T-cell (primary cell): Measurements from ENCODE around the gene NPEPL1. TPM values are rescaled to one million over a fixed set of nuclear protein-coding genes. Genes with fewer than 3 reads are reported as not detected.

Experiments used
- ATAC-seq, 4 experiments: fragments of 200-7000 bp in 3 of 4; fragments of 150-1000 bp in 1 of 4; cut with Tn5 transposase; replicated peaks in 1 of 4; 1 replicate in 3 of 4; 2 replicates in 1 of 4; pipeline ENCODE4 v1.10.0; 2021; ENCODE audit warnings: moderate library complexity in 3 of 4, mild to moderate bottlenecking in 2 of 4, moderate number of reproducible peaks in 1 of 4
- CTCF ChIA-PET, 2 donors: fragments of 300-600 bp; sonication (Branson Sonifier 250); formaldehyde crosslinking; loops; one replicate each; lab custom pipeline; 2022; ENCODE audit warnings: antibody characterized with exemption in 2 of 2; lab: Charles Lee
- POLR2A ChIA-PET, 2 donors: fragments of 300-600 bp; sonication (Branson Sonifier 250); formaldehyde crosslinking; loops; one replicate each; lab custom pipeline; 2022; ENCODE audit warnings: antibody characterized with exemption in 2 of 2; lab: Charles Lee
- DNase-seq, 35 experiments: peaks; one replicate each; pipeline versions ENCODE4 v3.0.0 to v3.0.0-alpha.2; 2013 to 2023
- H3K27ac ChIP-seq: one replicate; pipeline ENCODE4 v1.5.1; 2013; ENCODE audit warnings: low read length
- H3K27me3 ChIP-seq, 2 experiments: replicated peaks in 1 of 2; 1 replicate in 1 of 2; 2 replicates in 1 of 2; pipeline versions ENCODE4 v1.6.1 to v1.7.0; 2013; ENCODE audit warnings: low read length in 1 of 2, mixed read lengths in 1 of 2; ENCODE audit not compliant: control insufficient read depth in 2 of 2, insufficient read depth in 2 of 2; ENCODE audit errors: extremely low read depth in 1 of 2
- H3K36me3 ChIP-seq, 2 donors: 1 replicate in 1 of 2; 2 replicates in 1 of 2; pipeline versions ENCODE4 v1.6.1 to v1.7.0; 2013; ENCODE audit warnings: low read length in 1 of 2; ENCODE audit not compliant: control insufficient read depth in 2 of 2, insufficient read depth in 1 of 2; ENCODE audit errors: extremely low read depth in 1 of 2
- H3K4me1 ChIP-seq, 2 experiments: 1 replicate in 1 of 2; 2 replicates in 1 of 2; pipeline versions ENCODE4 v1.6.1 to v1.7.0; 2013; ENCODE audit warnings: low read length in 2 of 2, mixed read lengths in 1 of 2; ENCODE audit not compliant: insufficient read depth in 2 of 2, control insufficient read depth in 1 of 2; ENCODE audit errors: extremely low read depth in 1 of 2
- H3K4me3 ChIP-seq, 2 donors: 1 replicate in 1 of 2; 2 replicates in 1 of 2; pipeline versions ENCODE4 v1.5.1 to v1.7.0; 2013; ENCODE audit warnings: mild to moderate bottlenecking in 2 of 2, low read length in 1 of 2, moderate library complexity in 1 of 2; ENCODE audit not compliant: control insufficient read depth in 1 of 2; ENCODE audit errors: extremely low read depth in 1 of 2
- H3K9me3 ChIP-seq: 2 replicates; pipeline ENCODE4 v1.7.0; 2013
- H3K27ac Mint-ChIP-seq, 2 donors: one replicate each; pipeline ENCODE4 v1.8.0; 2020 to 2021; ENCODE audit warnings: mild to moderate bottlenecking in 2 of 2, mixed read lengths in 2 of 2
- H3K27me3 Mint-ChIP-seq, 2 donors: one replicate each; pipeline ENCODE4 v1.8.0; 2021 to 2022; ENCODE audit warnings: mixed read lengths in 2 of 2
- H3K36me3 Mint-ChIP-seq: one replicate; pipeline ENCODE4 v1.8.0; 2021; ENCODE audit warnings: mixed read lengths
- H3K4me1 Mint-ChIP-seq, 3 donors: one replicate each; pipeline ENCODE4 v1.8.0; 2020 to 2022; ENCODE audit warnings: mixed read lengths in 3 of 3, mild to moderate bottlenecking in 1 of 3
- H3K4me3 Mint-ChIP-seq, 3 donors: one replicate each; pipeline ENCODE4 v1.8.0; 2020 to 2022; ENCODE audit warnings: mild to moderate bottlenecking in 3 of 3, mixed read lengths in 3 of 3, moderate library complexity in 3 of 3
- H3K9me3 Mint-ChIP-seq, 3 donors: one replicate each; pipeline ENCODE4 v1.8.0; 2020 to 2022; ENCODE audit warnings: mixed read lengths in 3 of 3
- WGBS: methylation state at CpG from one replicate; pipeline ENCODE4 v1.1.5; 2013; ENCODE audit warnings: missing lambda C conversion rate; ENCODE audit not compliant: insufficient coverage; 5-methylcytosine and 5-hydroxymethylcytosine counted together
- total RNA-seq, 35 experiments: library from RNA in 6 of 35; stranded (reverse) in 6 of 35; fragments of 120-200 nt in 1 of 35; gene quantifications; one replicate each; pipeline versions ENCODE4 v1.2.1 to v1.2.4 and lab custom pipeline; 2013 to 2026

NPEPL1 gene
- total RNA-seq, 5 donors from 2014 or later (not counting 1 experiment from before 2014, with no cell fraction given): 49.6 to 79.0 (median 69.3) TPM

DNA sequence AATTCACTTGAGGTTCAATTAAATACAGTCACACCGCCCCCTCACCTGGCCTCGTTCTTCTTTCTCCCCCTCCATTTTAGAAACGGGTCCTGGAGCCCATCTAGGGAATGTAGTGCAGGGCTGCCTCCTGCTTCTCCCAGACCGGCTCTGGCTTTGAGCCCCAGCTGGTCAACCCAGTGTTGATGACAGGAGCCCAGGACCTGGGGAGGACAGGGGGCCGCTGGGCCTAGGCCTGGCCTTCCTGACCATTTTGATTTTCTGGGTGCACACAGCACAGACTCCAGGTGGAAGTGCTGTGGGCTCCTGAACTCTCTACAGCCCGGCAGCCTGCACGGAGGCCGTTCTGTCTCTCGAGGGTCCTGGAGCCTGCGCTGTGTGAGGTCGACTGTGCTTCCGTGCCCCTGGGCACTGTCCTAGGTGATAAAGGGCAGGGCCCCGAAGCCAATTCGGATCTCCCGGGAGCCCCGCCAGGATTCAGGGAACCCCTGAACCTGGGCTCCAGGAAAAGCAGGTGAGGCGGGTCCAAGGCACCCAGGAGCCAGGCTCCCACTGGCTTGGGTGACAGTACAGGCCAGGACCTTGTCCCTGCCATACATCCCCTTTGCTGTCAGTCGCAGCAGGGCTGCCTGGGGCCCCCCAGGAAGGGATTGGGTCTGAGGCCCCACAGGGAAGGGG is 23.3 kb downstream of the NPEPL1 start:
- no peak overlapping the region for H3K4me3 ChIP-seq
- 92% methylated on average over 17 of the region's 18 CpGs for WGBS
- H3K9me3 Mint-ChIP-seq: no peaks in the 10 kb centered on the region
- H3K4me1 Mint-ChIP-seq: no peaks in the 10 kb centered on the region
- H3K4me3 Mint-ChIP-seq: no peak overlapping the region
- H3K27me3 Mint-ChIP-seq: peaks cover 5% of the 10 kb centered on the region in 2 donors
- H3K36me3 Mint-ChIP-seq: no peaks in the 10 kb centered on the region
- H3K4me1 ChIP-seq: no peaks in the 10 kb centered on the region
- H3K9me3 ChIP-seq: no peaks in the 10 kb centered on the region
- CTCF ChIA-PET: no interaction called here
- no peak for ATAC-seq
- H3K27ac ChIP-seq: no peak overlapping the region
- no peak overlapping the region for H3K27ac Mint-ChIP-seq
- POLR2A ChIA-PET: no interaction called here
- DNase-seq: peak in 2 of 35 experiments; percentile 3 to 4
- peaks cover 0 to 5% of the 10 kb centered on the region in 2 experiments for H3K27me3 ChIP-seq
- H3K36me3 ChIP-seq: no peaks in the 10 kb centered on the region

DNA sequence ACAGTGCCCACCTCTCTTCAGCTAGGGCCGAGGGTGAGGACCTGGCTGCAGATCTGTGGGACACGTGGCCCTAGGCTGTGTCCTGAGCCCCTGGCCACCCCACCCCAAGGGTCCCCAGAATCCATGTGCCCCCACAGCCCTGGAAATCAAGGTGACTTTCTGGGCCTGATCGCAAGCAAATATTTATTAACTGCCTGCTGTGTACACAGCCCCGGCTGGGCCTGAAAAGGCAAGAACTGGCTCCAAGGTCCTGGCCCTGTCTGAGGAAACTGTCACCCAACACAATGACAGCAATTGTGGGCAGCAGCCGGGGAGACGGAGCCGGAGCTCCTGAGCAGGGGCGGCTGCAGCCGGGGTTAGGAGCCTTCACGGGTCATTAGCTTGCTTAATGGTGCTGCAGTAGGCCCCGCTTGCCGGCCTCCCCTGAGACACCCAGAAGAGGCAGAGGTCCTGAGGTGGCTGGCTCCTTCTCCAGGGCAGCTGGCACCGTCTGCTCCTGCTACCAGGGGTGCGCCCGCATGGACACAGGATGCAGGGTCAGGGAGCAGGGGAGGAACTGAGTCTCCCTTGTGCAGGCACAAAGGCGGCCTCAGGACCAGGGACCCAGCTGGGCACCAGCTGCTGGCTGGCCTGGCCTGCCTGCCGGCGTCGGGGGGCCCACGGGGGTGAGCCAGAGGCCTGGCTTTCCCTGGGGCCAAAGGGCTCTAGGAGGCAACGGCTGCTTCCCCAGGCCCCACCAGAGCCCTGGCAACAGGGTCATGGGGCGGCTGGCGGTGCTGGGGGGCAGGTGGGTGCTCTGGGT is 24.1 kb downstream of the NPEPL1 start:
- ChIA-PET POLR2A (no interaction called here), CTCF (no interaction called here)
- Histone ChIP-seq H3K9me3 (no peaks in the 10 kb centered on the region), H3K36me3 (no peaks in the 10 kb centered on the region), H3K4me1 (no peaks in the 10 kb centered on the region), H3K4me3 (no peak overlapping the region), H3K27me3 (peaks cover 0 to 7% of the 10 kb centered on the region in 2 experiments), H3K27ac (no peak overlapping the region)
- Mint-ChIP-seq H3K27ac (no peak overlapping the region), H3K27me3 (peaks cover 10 to 11% of the 10 kb centered on the region in 2 donors), H3K4me3 (no peak overlapping the region), H3K9me3 (no peaks in the 10 kb centered on the region), H3K36me3 (no peaks in the 10 kb centered on the region), H3K4me1 (no peaks in the 10 kb centered on the region)
- DNase-seq (peak in 2 of 35 experiments; percentile 3 to 11), ATAC-seq (no peak)
- WGBS: 93% methylated on average over 21 of the region's 23 CpGs

DNA sequence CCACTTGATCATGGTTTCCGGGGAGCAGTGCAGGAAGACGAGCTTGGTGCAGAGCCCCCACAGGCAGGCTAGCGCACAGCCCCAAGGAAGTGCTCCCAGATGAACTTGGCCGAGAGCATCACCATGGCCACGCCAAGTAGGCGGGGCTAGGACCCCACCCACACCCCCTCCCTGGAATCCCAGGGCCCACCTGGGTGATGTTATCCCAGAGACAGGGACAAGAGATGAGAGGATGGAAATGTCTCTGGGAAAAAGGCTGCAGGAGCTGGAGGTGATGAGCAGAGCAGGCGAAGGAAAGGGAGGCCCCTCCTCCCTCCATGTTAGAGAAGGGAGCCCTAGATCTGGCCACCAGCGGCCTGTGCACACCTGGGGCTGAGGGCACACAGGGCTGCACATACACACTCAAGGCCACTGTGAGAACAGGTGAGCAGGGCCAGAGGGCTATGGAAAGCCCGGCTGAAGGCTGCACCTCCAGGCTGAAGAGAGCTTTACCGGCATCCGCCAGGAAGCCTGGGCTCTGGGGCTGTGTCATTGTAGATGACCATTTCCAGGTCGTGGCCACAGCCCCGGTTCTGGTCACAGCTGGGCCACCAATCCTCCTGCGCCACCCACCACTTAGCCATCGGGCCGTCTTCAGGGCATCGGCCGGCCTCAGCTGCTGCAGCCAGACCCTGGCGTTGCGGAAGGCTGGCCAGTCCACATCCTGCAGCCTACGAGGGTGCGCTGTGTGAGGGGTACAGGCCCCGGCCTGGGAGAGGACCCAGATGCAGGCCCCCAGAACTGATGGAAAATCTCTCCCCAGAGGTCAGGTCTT is 24.9 kb downstream of the NPEPL1 start:
- 91% methylated on average over 15 of the region's 23 CpGs for WGBS

DNA sequence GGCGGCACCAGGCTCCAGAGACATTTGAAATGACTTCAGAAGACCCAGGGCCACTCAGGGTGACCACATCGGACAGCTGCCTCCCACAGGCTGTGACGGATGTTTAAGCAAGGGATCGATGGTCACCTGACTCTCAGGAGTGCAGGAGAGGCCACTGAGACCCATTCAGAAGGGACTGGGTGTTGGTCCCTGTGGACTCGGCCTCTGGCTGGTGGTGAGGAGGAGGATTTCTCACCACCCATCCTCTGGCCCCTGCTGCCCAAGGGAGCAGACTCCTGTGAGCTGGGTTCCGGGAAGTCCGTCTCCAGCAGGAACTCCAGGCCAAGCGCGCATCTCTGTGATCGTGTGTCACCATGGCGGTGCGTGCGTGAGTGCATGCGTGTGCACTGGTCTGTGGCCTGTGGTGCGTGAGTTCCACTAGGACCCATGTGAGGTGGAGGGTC is 25.5 kb downstream of the NPEPL1 start:
- H3K4me3 ChIP-seq: no peak overlapping the region
- H3K36me3 Mint-ChIP-seq: no peaks in the 10 kb centered on the region
- ATAC-seq (no peak), DNase-seq (no peak)
- no peaks in the 10 kb centered on the region for H3K4me1 ChIP-seq
- no peaks in the 10 kb centered on the region for H3K4me1 Mint-ChIP-seq
- H3K27ac Mint-ChIP-seq: no peak overlapping the region
- ChIA-PET CTCF (interaction anchor here in 1 of 2 donors (0.6 kb wide), 1 partner anchor 27 kb away, joined by 11 read pairs; no protein-coding TSS in a partner anchor), POLR2A (no interaction called here)
- H3K4me3 Mint-ChIP-seq: no peak overlapping the region
- no peak overlapping the region for H3K27ac ChIP-seq
- H3K27me3 ChIP-seq: peaks cover 0 to 22% of the 10 kb centered on the region in 2 experiments
- H3K9me3 ChIP-seq: no peaks in the 10 kb centered on the region
- no peaks in the 10 kb centered on the region for H3K36me3 ChIP-seq
- WGBS: 86% methylated on average over 3 of the region's 15 CpGs
- no peaks in the 10 kb centered on the region for H3K9me3 Mint-ChIP-seq
- peaks cover 22 to 23% of the 10 kb centered on the region in 2 donors for H3K27me3 Mint-ChIP-seq

More for the DNA sequence above, 24.9 kb downstream of the NPEPL1 start:
- Mint-ChIP-seq H3K36me3 (no peaks in the 10 kb centered on the region), H3K27ac (no peak overlapping the region), H3K9me3 (no peaks in the 10 kb centered on the region), H3K4me1 (no peaks in the 10 kb centered on the region), H3K4me3 (no peak overlapping the region), H3K27me3 (peaks cover 16 to 17% of the 10 kb centered on the region in 2 donors)
- Histone ChIP-seq H3K36me3 (no peaks in the 10 kb centered on the region), H3K4me3 (no peak overlapping the region), H3K9me3 (no peaks in the 10 kb centered on the region), H3K4me1 (no peaks in the 10 kb centered on the region), H3K27ac (no peak overlapping the region), H3K27me3 (peaks cover 0 to 15% of the 10 kb centered on the region in 2 experiments)
- DNase-seq (peak in 2 of 35 experiments; percentile 4 to 11), ATAC-seq (peak in 1 of 4 experiments; percentile 27)
- ChIA-PET CTCF (no interaction called here), POLR2A (no interaction called here)

DNA sequence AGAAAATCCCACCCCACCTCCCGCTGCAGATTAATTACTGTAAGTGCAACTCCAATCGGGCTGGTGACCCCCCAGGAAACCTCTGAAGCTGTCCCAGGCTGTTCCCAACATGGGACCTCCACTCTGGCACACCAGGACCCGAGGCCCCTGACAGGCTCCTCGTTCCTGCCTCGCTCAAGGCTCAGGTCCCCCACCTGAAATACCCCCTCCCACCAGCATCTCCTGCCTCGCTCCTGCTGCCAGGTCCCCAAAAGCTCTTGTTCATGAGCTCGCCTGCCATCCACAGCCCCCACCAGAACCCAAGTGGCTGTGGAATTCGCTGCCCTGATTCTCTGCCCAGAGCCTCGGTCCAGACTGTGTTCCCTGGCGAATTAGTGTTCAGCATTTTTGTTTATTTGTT is 26.1 kb downstream of the NPEPL1 start:
- no peak overlapping the region for H3K27ac ChIP-seq
- no peak overlapping the region for H3K4me3 ChIP-seq
- no peaks in the 10 kb centered on the region for H3K36me3 ChIP-seq
- WGBS: 83% methylated on average over 6 of the region's 10 CpGs
- DNase-seq: peak in 1 of 35 experiments; percentile 12
- Mint-ChIP-seq H3K27ac (no peak overlapping the region), H3K4me3 (no peak overlapping the region), H3K4me1 (no peaks in the 10 kb centered on the region), H3K9me3 (no peaks in the 10 kb centered on the region), H3K36me3 (no peaks in the 10 kb centered on the region), H3K27me3 (peaks cover 28 to 29% of the 10 kb centered on the region in 2 donors)
- POLR2A ChIA-PET: no interaction called here
- H3K27me3 ChIP-seq: peaks cover 0 to 28% of the 10 kb centered on the region in 2 experiments
- CTCF ChIA-PET: interaction anchor here in 1 of 2 donors (0.6 kb wide), 1 partner anchor 27 kb away, joined by 11 read pairs; no protein-coding TSS in a partner anchor
- H3K4me1 ChIP-seq: no peaks in the 10 kb centered on the region
- ATAC-seq: no peak
- H3K9me3 ChIP-seq: no peaks in the 10 kb centered on the region

DNA sequence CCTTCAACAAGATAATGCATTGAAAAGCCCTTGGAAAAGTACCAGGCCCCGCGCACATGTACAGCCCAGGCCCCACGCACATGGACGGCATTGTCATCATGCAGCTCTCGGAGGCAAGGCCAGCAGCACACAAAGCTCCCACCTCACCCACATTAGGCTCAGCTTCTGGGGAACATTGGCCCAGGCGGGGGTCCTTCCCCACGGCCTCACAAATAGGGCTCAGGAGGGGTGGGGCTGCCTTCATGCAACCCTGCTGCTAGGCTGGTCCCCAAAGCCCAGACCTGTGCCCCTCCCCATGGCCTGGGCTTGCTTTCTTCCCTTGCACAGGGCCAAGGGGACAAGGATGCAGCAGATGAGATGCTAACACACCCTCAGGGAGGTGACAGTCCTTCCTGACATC is 26.7 kb downstream of the NPEPL1 start:
- peaks cover 0 to 28% of the 10 kb centered on the region in 2 experiments for H3K27me3 ChIP-seq
- H3K4me3 Mint-ChIP-seq: no peak overlapping the region
- no peak overlapping the region for H3K27ac Mint-ChIP-seq
- peak in 1 of 35 experiments; percentile 11 for DNase-seq
- no peaks in the 10 kb centered on the region for H3K36me3 ChIP-seq
- H3K4me1 Mint-ChIP-seq: no peaks in the 10 kb centered on the region
- no peaks in the 10 kb centered on the region for H3K4me1 ChIP-seq
- ATAC-seq: no peak
- H3K9me3 Mint-ChIP-seq: peaks cover 0 to under 1% (median 0%) of the 10 kb centered on the region in 3 donors
- H3K4me3 ChIP-seq: no peak overlapping the region
- CTCF ChIA-PET: no interaction called here
- POLR2A ChIA-PET: no interaction called here
- WGBS: 91% methylated on average over 6 of the region's 7 CpGs
- no peaks in the 10 kb centered on the region for H3K9me3 ChIP-seq
- H3K36me3 Mint-ChIP-seq: no peaks in the 10 kb centered on the region
- no peak overlapping the region for H3K27ac ChIP-seq
- H3K27me3 Mint-ChIP-seq: peaks cover 30 to 34% of the 10 kb centered on the region in 2 donors
